Lower lobe of right lung (tissue), 2 donors: Measurements from ENCODE around the gene RAD23B. TPM values are rescaled to one million over a fixed set of nuclear protein-coding genes. Genes with fewer than 3 reads are reported as not detected.
A peak's percentile ranks its signal among the peaks of the same experiment; 100 is the strongest.
"Not testable (repeated sequence)": the region's sequence is repeated elsewhere in the genome, so short reads cannot be mapped to it uniquely, and the experiment has no call there.

Source experiments
- ATAC-seq, 2 donors: fragments of 200-7000 bp; cut with Tn5 transposase; one replicate each; pipeline ENCODE4 v1.9.1; 2020 to 2022; ENCODE audit warnings: mild to moderate bottlenecking in 2 of 2, moderate library complexity in 2 of 2
- DNase-seq: peaks from one replicate; pipeline ENCODE4 v3.0.0-alpha.2; 2020
- H3K27ac ChIP-seq: fragments of 200-600 bp; one replicate; pipeline ENCODE4 v1.8.0; 2022
- H3K27me3 ChIP-seq: fragments of 200-600 bp; one replicate; pipeline ENCODE4 v1.8.0; 2022; ENCODE audit warnings: low read depth
- H3K36me3 ChIP-seq: fragments of 200-600 bp; one replicate; pipeline ENCODE4 v1.8.0; 2022; ENCODE audit warnings: mild to moderate bottlenecking
- H3K4me1 ChIP-seq: fragments of 200-600 bp; one replicate; pipeline ENCODE4 v1.8.0; 2022
- H3K4me3 ChIP-seq: fragments of 200-600 bp; one replicate; pipeline ENCODE4 v1.8.0; 2022; ENCODE audit warnings: mild to moderate bottlenecking
- H3K9me3 ChIP-seq: fragments of 200-600 bp; one replicate; pipeline ENCODE4 v1.8.0; 2022
- CTCF ChIP-seq: fragments of 200-600 bp; IDR thresholded peaks from one replicate; pipeline ENCODE4 v1.8.0; 2022; ENCODE audit warnings: antibody characterized with exemption, mild to moderate bottlenecking
- intact Hi-C: fragments of 100-400 bp; cut with DNase I; formaldehyde crosslinking; loops from one replicate; pipeline ENCODE4 v1.11.0; 2022
- total RNA-seq: library from RNA; stranded (reverse); fragmentation: NEBNext Ultra II Directional; extraction: Animal tissue kit (Norgen Biotek cat#: 25700); gene quantifications from one replicate; pipeline ENCODE4 v1.2.1, GENCODE V29; 2021
- donor health status: DM: no; HTN: yes; CAD: no; lungs with severe emphysema.

The RAD23B gene
- total RNA-seq, 1 donor from 2014 or later, result 95.4 TPM

- Histone ChIP-seq H3K9me3 (no peaks in the 10 kb centered on the region), H3K36me3 (no peaks in the 10 kb centered on the region), H3K4me1 (no peaks in the 10 kb centered on the region), H3K27me3 (no peaks in the 10 kb centered on the region), H3K27ac (no peak overlapping the region), H3K4me3 (no peak overlapping the region)
- TF ChIP-seq CTCF, result no peak
- no peak for DNase-seq
- ATAC-seq, result no peak
- intact Hi-C loops, result no loop called here
These were observed 33.3 kb upstream of the RAD23B start for GRCh38 chr9:107249665-107250285.

GRCh38 chr9:107251756-107252322 lies 31.2 kb upstream of the RAD23B start:
- ATAC-seq, result peak in 1 of 2 donors; percentile 24
- no peaks in the 10 kb centered on the region for H3K27me3 ChIP-seq
- intact Hi-C loops, result no loop called here
- H3K9me3 ChIP-seq, result no peaks in the 10 kb centered on the region
- TF ChIP-seq CTCF, result no peak
- H3K4me1 ChIP-seq, result no peaks in the 10 kb centered on the region
- H3K36me3 ChIP-seq, result no peaks in the 10 kb centered on the region
- DNase-seq, result no peak
- H3K4me3 ChIP-seq, result no peak overlapping the region
- no peak overlapping the region for H3K27ac ChIP-seq

- H3K27ac ChIP-seq, result no peak overlapping the region
- no peak overlapping the region for H3K4me3 ChIP-seq
- no peaks in the 10 kb centered on the region for H3K9me3 ChIP-seq
- TF ChIP-seq CTCF, result no peak
- DNase-seq, result no peak
- no peak for ATAC-seq
- H3K4me1 ChIP-seq, result no peaks in the 10 kb centered on the region
- no peaks in the 10 kb centered on the region for H3K27me3 ChIP-seq
- H3K36me3 ChIP-seq, result no peaks in the 10 kb centered on the region
- intact Hi-C loops, result no loop called here
These were observed 24.2 kb upstream of the RAD23B start for GRCh38 chr9:107258919-107259318.

- H3K4me1 ChIP-seq, DNase-seq, H3K27ac ChIP-seq, H3K4me3 ChIP-seq, H3K36me3 ChIP-seq, H3K27me3 ChIP-seq, intact Hi-C loops, H3K9me3 ChIP-seq, ATAC-seq: not testable (repeated sequence)
These were observed 23.2 kb upstream of the RAD23B start for GRCh38 chr9:107259751-107260313.

DNA sequence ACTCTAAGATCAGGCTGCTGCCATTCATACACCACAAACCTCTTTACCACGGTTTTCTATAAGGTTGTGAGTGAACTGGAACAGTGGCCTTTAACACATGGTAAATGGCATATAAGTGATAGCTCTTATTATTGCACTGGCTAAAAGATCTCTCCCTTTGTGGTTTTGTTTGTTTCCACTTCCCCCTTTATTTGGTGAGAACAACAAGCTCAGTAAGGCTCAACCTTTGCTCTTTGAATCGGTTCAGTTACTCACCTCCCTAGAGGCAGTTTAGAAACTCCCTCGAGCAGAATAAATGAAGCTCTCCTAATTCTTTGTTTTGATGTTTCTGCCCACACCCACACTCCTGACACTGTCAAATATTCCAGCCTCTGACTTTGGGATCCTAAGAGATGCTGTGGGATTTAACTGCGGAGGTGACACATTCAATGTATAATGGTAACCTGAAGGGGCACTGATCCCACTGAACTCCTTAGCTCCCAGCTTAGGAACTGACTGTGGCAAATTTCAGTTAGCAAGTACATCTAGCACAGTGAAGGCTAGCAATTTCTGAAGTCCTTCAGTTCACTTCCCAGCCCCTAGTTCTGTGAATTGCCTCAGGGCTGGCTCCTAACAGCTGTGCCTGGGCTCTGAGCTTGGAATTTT lies 22.5 kb upstream of the RAD23B start:
- Histone ChIP-seq H3K9me3 (peaks cover 3% of the 10 kb centered on the region), H3K4me3 (no peak overlapping the region), H3K27me3 (no peaks in the 10 kb centered on the region), H3K4me1 (no peaks in the 10 kb centered on the region), H3K27ac (no peak overlapping the region), H3K36me3 (no peaks in the 10 kb centered on the region)
- intact Hi-C loops, result no loop called here
- no peak for TF ChIP-seq CTCF
- no peak for DNase-seq
- no peak for ATAC-seq

DNA sequence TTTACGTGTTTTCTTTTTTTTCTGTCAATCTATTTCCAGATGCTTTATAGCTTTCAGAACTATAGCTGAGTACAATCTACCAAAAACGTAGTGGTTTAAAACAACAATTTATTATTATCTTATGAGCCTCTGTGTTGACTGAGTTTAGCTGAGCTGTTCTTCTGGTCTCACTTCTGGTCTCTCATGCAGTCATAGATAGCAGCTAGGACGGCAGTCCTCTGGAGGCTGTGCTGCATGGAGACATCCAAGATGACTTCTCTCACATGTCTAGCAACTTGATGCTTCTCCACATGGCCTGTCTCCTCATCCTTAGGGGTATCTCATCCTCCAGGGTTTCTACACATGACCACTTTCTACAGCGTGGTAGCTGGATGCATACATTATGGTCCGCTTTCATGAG lies 22.0 kb upstream of the RAD23B start:
- Histone ChIP-seq H3K4me3 (no peak overlapping the region), H3K4me1 (no peaks in the 10 kb centered on the region), H3K27me3 (no peaks in the 10 kb centered on the region), H3K36me3 (no peaks in the 10 kb centered on the region), H3K27ac (no peak overlapping the region), H3K9me3 (peaks cover 4% of the 10 kb centered on the region)
- intact Hi-C loops, result no loop called here
- DNase-seq (no peak), ATAC-seq (no peak)
- TF ChIP-seq CTCF, result no peak
